Type B pancreatic cell (in vitro differentiated cells): ENCODE data around the gene TUSC1. TPM values are rescaled to one million over a fixed set of nuclear protein-coding genes. Genes with fewer than 3 reads are reported as not detected.

Source experiments
- DNase-seq: peaks from one replicate; pipeline ENCODE4 v3.0.0; 2021; ENCODE audit warnings: mixed read lengths; ENCODE audit not compliant: unreplicated experiment; ENCODE audit errors: extremely low spot score
- H3K27ac Mint-ChIP-seq: 2 replicates; pipeline ENCODE4 v1.8.0; 2021; ENCODE audit warnings: mild to moderate bottlenecking, mixed read lengths
- H3K27me3 Mint-ChIP-seq: 2 replicates; pipeline ENCODE4 v1.8.0; 2021; ENCODE audit warnings: mixed read lengths
- H3K36me3 Mint-ChIP-seq: 2 replicates; pipeline ENCODE4 v1.8.0; 2021; ENCODE audit warnings: mixed read lengths
- H3K4me1 Mint-ChIP-seq: one replicate; pipeline ENCODE4 v1.8.0; 2021; ENCODE audit warnings: mixed read lengths; ENCODE audit not compliant: unreplicated experiment
- H3K4me3 Mint-ChIP-seq: 2 replicates; pipeline ENCODE4 v1.8.0; 2021; ENCODE audit warnings: mild to moderate bottlenecking, mixed read lengths
- H3K9me3 Mint-ChIP-seq: 2 replicates; pipeline ENCODE4 v1.8.0; 2021; ENCODE audit warnings: mixed read lengths
- CTCF ChIP-seq: fragments of 200-600 bp; sonication (generic); conservative IDR thresholded peaks from 2 replicates; pipeline ENCODE4 v1.5.0; 2021; ENCODE audit warnings: antibody characterized with exemption, mild to moderate bottlenecking
- total RNA-seq: library from RNA; stranded (reverse); gene quantifications from 2 replicates; pipeline ENCODE4 v1.2.1, GENCODE V29; 2021; ENCODE audit warnings: low replicate concordance

The TUSC1 gene
- total RNA-seq, 1 donor from 2014 or later, result not detected

GRCh38 chr9:25654417-25654816 is 23.8 kb downstream of the TUSC1 start:
- no peaks in the 10 kb centered on the region for H3K36me3 Mint-ChIP-seq
- DNase-seq, result no peak

GRCh38 chr9:25648116-25648515 is 30.1 kb downstream of the TUSC1 start:
- no peaks in the 10 kb centered on the region for H3K4me1 Mint-ChIP-seq
- no peaks in the 10 kb centered on the region for H3K9me3 Mint-ChIP-seq
- no peak overlapping the region for H3K4me3 Mint-ChIP-seq
- no peaks in the 10 kb centered on the region for H3K36me3 Mint-ChIP-seq
- no peak overlapping the region for H3K27ac Mint-ChIP-seq
- no peak for TF ChIP-seq CTCF
- H3K27me3 Mint-ChIP-seq, result no peaks in the 10 kb centered on the region
- no peak for DNase-seq

More at GRCh38 chr9:25654417-25654816, 23.8 kb downstream of the TUSC1 start:
- H3K4me3 Mint-ChIP-seq, result no peak overlapping the region
- H3K9me3 Mint-ChIP-seq, result no peaks in the 10 kb centered on the region
- TF ChIP-seq CTCF, result no peak
- no peaks in the 10 kb centered on the region for H3K4me1 Mint-ChIP-seq
- H3K27ac Mint-ChIP-seq, result no peak overlapping the region
- H3K27me3 Mint-ChIP-seq, result no peaks in the 10 kb centered on the region

- no peak for DNase-seq
- TF ChIP-seq CTCF, result no peak
- Mint-ChIP-seq H3K27me3 (no peaks in the 10 kb centered on the region), H3K4me1 (no peaks in the 10 kb centered on the region), H3K36me3 (no peaks in the 10 kb centered on the region), H3K27ac (no peak overlapping the region), H3K4me3 (no peak overlapping the region), H3K9me3 (no peaks in the 10 kb centered on the region)
Measured at GRCh38 chr9:25636026-25636425, 42.2 kb downstream of the TUSC1 start.

DNA sequence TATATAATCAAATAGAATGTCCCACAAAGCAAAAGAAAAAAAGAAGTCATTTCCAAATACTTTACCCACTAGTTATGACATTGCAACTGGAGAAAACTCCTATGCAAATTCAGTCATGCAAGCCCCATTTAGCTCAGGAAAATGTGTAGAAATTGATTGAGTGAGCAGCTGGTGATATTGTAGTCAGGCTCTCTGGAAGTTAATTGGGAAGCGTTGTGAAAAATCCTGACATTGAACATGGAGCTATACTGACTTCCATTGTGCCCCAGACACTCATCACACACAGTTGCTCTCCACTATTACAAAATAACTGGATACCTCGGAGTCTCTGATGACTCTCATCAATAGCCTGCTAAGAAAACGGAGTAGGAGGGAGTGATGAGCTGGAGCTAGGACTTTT is 49.0 kb downstream of the TUSC1 start:
- no peak for TF ChIP-seq CTCF
- no peak for DNase-seq
- Mint-ChIP-seq H3K27me3 (no peaks in the 10 kb centered on the region), H3K9me3 (peaks cover 3% of the 10 kb centered on the region), H3K36me3 (no peaks in the 10 kb centered on the region), H3K4me3 (no peak overlapping the region), H3K4me1 (no peaks in the 10 kb centered on the region), H3K27ac (no peak overlapping the region)
